Fibroblast of skin of abdomen (primary cell): ENCODE measurements around the gene MYO16.
A peak's percentile ranks its signal among the peaks of the same experiment; 100 is the strongest.
"Not testable (repeated sequence)": the region's sequence is repeated elsewhere in the genome, so short reads cannot be mapped to it uniquely, and the experiment has no call there.

Source experiments
- DNase-seq: peaks from one replicate; pipeline ENCODE4 v3.0.0-alpha.2; 2013

MYO16 gene

DNA sequence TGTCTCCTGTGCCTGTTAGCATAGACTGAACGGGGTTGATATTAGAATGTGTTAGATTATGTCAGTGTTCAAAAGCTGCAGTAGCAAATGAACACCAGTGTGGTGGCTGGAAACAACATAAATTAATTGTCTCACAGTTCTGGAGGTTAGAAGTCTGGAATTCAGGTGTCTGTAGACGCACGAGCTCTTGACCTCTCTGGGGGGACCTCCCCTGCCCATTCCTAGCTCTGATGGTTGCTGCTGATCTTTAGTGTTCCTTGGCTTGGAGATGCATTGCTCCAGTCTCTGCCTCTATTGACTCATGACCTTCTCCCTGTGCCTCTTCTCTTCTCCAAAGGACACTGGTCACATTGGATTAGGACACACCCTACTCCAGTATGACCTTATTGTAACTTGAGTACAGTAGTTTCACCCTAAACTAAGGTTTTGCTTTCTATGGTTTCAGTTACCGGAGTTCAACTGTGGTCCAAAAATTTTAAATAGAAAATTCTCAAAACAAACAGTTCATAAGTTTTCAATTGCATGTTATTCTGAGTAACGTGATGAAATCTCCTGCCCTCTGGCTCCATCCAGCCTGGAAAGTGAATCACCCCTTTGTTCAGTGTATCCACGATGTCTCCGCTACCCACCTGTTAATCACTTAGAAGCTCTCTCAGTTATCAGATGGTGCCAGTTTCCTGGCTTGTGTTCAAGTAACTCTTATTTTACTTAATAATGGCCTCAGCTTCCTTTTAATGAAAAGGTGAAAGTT, 273.2 kb downstream of the MYO16 start:
- DNase-seq = no peak

DNA sequence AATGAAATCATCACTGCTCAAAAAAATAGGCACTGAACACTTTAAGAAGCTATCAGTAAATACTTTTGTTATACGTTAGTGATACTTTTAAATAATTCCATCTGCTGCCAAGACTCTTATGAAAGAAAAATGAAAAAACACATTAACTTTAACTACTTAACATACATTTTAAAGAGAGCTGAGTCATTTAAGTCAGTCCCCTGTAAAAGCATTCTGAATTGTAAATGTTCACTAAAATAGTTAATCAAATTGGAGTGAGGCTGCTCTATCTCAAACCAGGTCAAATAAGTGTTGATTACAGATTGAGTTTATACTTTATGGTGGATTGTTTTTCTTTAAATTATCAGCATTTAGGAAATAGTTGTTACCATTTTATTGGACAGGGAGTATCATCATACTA, 274.2 kb downstream of the MYO16 start:
- DNase-seq = no peak

DNA sequence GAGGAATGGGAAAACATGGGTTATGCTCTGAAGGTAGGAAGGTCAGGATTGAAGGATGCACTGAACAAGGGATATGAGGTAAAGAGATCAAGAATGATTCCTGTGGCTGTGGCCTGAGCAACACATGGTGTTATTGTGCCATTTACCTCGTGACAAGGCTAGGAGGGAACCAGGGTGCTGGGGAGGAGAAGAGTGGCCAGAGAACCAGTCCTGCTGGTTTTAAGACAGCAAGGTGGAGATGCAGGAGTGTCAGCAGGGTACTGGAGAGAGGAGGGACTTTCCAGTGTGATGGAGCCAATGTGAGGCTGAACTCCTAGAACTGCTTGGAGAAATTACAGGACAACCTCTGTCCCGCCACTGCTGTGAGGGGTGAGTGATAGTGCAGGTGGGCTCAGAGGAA, 282.4 kb downstream of the MYO16 start:
- no peak for DNase-seq

- not testable (repeated sequence) for DNase-seq
These were observed 284.3 kb downstream of the MYO16 start for GRCh38 chr13:108913731-108914130.

DNA sequence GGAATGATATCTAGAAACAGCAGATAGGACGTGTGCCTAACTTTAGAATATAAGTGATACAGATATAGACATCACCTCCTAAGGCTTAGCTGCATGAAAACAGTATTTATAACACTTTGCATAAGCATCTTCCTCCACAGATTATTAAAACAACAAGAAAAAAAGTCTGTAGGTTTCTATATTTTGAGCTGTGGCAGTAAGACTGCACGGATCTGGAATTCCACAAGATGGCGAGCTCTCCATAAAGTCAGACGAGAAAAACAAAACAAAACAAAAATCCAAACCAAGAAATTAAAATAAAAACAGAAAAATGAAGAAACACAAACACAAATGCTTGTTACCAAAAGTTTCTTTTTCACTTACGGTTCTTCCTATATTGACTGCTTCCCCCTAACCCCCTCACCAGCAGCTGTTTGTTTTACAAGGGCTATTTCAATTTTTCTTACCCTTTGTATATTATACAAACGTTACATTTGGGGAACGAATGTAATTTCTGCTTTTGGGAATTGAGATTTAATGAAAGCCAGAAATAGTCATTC, 285.8 kb downstream of the MYO16 start:
- no peak for DNase-seq

DNA sequence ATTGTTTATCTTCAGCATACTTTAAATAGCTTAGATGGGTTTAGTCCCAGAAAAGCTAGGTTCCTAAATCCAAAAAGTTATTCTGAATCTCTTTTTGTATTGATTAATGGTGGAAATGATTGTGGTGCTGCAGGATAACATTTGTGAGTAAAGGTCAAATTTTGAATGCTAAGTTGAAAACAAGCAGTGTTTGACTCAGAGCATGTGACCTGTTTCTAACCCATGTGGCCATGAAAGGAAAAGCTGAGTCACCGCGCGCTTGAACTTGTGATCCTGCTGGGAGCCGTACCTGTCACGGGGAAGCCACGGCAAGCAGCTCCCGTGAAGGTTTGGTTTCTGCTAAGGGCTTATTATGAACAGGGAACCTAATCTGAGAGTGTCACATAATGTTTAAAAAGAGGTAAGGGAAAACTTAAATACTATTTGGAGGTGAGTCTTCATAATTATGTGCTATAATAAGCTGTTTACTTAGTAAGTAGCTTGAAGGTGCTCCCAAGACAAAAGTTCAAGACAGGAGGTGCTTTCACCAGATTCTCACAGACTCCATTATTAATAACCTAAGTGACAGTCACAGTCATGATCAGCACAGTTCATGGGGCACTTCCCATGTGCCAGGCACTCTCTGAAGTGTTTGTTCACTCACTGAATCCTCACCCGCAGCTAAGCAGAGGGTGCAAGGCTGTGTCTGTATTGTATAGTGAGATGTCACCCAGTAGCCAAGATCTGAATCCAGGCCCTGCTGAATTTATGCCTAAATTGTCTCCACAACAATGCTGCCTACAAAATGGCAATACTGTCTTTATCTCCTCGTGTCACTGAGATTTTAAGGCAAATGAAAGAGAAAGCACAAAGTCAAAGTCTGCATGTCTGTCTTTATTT, 286.5 kb downstream of the MYO16 start:
- DNase-seq = peak; percentile 64

- peak; percentile 90 for DNase-seq
These were observed 288.2 kb downstream of the MYO16 start for GRCh38 chr13:108917581-108917980.

DNA sequence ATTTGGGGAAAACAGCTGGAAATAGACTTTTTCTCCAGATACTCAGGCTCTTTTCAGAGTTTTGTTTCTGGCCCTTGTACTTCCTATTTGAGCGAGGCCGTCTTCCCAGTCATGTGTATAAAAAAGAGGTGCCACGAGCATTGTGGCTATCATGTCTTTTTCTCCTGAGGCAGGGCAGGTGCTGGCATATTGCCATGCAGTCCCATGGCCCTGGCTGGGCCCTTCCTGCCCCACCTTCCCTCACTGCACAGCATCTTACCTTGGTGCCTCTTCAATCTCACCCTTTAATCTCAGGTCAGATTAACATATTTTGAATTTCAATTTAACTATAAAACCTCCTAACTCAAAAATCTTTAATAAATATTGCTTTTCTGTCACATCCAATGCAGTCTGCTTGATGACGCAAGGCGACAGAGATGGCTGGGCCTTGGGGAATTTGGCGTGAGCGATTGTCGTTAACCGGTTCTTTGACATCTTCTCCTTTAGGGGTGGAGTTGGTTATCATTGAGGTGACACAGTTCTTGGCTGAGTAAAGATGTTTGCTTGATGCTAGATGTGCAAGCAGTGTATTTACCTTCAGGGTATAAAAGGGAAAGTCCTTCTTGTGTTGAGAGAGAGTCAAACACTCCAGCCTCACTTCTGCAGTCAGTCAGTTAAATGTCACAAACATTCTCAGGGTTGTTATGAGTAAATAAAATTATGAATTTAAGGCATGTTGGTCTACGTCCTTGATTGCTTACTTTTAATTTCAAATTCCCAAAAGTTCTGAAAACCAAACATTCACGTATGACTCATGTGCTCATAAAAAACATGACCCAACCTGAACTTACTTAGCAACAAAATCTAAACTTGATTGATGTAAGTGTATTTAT, 289.9 kb downstream of the MYO16 start:
- DNase-seq = no peak

GRCh38 chr13:108920137-108920536, 290.7 kb downstream of the MYO16 start:
- no peak for DNase-seq

DNA sequence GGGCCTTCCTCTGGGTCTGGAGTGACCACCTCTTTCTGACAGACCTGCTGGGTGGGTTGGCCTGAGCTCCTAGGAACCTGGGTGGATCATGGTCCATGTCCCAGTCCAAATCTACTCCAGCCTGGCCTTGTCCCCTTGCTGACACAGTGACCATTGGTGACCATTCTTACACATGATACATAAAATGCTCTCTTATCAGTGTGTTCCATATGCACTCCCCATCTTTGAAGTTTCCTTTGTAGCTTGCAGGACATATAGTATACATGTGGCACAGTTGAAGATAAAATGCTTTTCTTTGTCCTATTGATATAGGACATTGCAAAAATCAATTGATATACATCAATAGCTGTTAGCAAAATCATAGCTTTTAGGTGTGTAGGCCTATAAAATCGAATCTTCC, 291.8 kb downstream of the MYO16 start:
- DNase-seq = no peak

- DNase-seq = no peak
These were observed 292.7 kb downstream of the MYO16 start for GRCh38 chr13:108922108-108922507.

DNA sequence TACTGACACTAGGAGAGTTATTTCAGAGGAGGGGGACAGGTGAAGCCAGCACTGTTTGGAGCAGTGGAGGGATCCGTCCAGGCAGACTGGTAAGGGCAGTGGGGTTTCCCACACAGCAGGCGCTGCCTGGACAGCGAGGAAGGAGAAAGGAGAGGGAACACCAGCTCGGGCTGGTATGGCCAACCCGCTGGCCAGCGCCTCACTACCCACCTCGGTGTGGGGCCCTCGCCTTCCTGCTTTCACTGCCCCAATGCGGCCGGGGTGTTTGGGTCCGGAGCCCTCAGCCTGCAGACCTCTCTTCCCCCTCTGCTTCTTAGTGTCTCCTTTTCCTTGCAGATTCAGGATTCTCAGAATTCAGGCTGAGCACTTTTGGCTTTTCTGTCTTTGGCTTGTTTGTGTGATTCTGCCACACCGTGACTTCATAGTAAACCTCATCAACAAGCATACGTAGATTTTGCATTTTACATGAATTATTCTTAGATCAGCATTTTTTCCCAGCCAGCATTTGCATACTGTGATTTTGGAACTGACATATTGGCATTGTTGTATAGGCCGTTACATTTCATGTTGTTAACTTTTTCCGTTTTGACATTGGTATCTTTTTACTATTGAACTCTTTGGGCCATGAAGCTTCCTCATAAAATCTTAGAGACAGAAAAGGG, 294.1 kb downstream of the MYO16 start:
- no peak for DNase-seq

DNA sequence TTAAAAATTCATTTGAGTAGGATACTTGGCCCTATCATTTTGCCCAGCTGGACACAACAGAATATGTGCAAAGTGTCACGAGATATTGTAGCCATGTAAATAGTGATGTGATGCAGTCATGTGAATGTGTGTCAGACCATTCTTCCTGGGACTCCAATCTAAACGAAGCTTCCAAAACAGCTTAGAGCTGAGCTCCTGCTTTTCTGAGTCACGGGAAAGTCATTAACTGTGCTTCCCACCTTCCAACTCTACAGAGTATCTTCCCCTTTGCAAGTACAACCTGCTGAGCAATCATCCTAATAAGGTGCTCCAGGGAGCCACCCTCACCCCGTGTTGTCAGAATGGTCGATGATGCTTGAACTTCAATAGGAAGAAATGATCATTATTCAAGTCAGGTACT, 294.7 kb downstream of the MYO16 start:
- no peak for DNase-seq

DNA sequence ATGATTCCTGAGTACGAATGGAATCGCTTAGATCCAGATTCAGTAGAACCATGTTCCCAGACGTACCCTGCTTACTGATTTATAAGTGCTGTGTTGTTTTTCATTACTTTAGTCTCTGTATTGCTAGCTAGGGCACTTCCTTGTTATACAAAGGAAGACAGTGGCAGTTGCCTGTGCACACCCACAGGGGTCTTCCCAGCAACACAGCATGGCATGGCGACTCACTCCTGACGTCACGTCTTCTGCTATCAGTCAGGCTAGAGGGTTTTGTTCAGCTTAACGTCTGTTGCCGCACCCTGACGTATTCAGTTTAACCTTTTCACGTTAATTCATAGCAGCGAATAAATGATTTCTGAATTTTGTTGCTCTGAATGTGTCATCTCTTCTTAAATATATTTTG, 295.1 kb downstream of the MYO16 start:
- no peak for DNase-seq

DNA sequence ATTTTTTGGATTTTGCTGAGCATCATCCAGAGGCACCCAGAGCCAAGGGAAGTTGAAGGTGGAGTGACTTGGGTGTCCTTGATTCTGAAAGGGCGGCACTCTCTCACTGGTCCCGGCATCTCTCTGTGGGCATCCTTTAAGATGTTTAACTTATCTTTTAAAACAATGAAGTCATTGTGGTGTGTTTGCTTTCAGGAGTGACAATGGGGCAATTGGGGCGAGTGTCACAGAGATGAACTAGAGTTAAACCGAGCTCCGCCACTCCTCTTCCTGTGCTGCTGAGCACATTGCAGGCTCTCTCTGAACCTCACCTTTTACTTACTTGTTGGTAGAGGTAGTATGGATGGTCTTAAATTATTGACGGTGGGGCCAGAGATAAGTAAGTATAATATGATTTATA, 295.7 kb downstream of the MYO16 start:
- DNase-seq = no peak

GRCh38 chr13:108926862-108927261, 297.5 kb downstream of the MYO16 start:
- DNase-seq = no peak

- DNase-seq = no peak
These were observed 298.2 kb downstream of the MYO16 start for GRCh38 chr13:108927615-108928014.

DNA sequence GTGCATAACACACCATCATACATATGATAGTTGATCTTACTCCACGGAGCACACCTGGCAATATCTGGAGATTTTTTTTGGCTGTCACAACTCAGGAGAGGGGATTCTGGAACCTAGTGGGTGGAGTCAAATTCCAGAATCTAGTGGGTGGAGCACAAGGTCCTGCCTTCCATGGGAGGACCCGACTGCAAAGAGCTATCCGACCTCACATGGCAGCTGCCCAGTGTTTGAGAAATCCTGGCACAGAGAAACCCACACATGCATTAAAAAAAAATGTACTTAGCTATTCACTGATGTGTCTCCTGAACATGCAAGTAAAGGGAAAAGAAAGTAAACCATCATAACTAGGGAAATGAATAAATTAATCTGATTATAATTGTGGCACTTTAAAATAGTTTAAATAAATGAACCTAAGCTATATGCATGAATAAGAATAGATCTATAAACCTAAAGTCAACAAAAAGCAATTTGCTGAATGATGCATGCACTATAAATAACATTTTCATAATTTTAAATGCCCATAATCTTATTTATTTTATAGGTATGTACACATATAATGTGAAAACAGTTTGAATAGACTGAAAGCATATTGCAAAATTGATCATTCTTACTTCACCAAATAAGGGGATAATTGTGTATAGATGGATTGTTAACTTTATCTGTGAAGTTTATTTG, 300.3 kb downstream of the MYO16 start:
- no peak for DNase-seq

DNA sequence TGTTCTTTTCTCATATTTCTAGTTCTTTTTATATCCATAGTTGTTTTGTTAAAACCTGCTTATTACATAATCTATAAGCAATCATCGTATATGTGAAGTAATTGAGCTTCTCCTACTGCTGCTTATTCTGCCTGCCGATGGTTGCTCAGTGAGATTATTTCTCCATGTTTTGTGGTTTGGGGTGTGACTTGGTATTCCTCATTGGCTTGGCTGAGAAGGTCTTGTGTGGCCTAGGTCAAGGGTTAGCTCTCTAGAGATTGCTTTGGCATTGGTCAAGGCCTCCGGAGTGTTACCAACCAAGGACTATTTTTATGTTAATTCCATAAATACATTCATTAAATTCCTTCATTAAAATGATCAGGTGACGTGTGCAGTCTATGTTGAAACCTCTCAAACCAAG, 302.8 kb downstream of the MYO16 start:
- DNase-seq = no peak

GRCh38 chr13:108933061-108933460, 303.6 kb downstream of the MYO16 start:
- no peak for DNase-seq

- DNase-seq = no peak
These were observed 308.7 kb downstream of the MYO16 start for GRCh38 chr13:108938155-108938554.

DNA sequence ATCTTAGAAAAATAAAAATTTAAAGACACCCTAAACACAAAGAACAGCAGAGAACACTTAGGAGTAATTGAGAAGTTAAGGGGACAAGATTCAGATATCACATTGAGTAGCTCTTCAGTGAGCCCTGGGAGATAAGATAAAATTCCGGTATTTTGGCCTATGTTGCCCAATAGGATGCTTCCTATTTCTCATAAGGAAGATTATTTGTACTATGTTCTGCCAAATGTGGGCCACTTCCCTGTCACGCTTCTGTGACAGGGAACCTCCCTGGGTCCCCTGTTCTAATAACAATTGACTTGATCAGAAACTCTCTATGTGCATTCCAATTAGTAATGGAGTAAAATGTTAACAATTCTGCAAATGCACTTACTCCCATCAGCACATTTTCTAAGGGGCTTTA, 310.7 kb downstream of the MYO16 start:
- no peak for DNase-seq
